Lung microvascular endothelial cell (primary cell): Measurements from ENCODE around the gene AASDH. TPM values are rescaled to one million over a fixed set of nuclear protein-coding genes. Genes with fewer than 3 reads are reported as not detected.

Source experiments
- DNase-seq, 2 donors: peaks; one replicate each; pipeline versions ENCODE4 v3.0.0 to v3.0.0-alpha.2; 2010; ENCODE audit warnings: low read depth in 2 of 2
- total RNA-seq: library from RNA; depleted of rRNA; stranded (reverse); fragments of >200 nt; gene quantifications from 2 replicates; pipeline ENCODE4 v1.2.1, GENCODE V29; 2014

The AASDH gene
- total RNA-seq, 1 donor from 2014 or later = 8.9 TPM

DNA sequence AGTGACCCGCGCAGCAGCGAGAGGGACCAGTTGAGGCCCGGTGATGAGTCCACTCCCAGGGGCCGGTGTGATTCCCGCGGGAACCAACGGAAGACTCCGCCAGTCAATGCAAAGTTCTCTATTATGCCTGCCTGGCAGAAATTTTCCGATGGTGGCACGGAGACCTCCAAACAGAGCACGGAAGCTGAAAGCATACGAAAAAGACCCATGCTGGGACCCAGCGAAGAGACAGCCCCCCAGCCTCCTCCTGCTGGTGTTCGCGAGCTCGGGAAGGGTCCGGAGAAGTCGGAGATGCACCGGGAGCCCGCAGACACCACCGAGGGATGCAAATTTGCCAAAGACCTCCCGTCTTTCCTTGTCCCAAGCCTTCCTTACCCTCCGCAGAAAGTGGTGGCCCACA, 71.7 kb downstream of the AASDH start:
- no peak for DNase-seq

DNA sequence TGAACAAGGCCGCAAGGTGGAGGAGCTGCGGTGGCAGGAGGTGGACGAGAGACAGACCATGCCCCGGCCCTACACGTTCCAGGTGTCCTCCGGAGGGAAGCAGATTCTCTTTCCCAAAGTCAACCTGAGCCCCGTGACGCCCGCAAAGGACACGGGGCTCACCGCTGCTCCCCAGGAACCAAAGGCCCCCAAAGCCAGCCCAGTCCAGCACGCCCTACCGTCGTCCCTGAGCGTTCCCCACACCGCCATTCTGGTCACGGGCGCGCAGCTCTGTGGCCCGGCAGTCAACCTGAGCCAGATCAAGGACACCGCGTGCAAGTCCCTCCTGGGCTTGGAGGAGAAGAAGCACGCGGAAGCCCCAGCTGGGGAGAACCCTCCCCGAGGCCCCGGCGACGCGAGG, 72.2 kb downstream of the AASDH start:
- no peak for DNase-seq

DNA sequence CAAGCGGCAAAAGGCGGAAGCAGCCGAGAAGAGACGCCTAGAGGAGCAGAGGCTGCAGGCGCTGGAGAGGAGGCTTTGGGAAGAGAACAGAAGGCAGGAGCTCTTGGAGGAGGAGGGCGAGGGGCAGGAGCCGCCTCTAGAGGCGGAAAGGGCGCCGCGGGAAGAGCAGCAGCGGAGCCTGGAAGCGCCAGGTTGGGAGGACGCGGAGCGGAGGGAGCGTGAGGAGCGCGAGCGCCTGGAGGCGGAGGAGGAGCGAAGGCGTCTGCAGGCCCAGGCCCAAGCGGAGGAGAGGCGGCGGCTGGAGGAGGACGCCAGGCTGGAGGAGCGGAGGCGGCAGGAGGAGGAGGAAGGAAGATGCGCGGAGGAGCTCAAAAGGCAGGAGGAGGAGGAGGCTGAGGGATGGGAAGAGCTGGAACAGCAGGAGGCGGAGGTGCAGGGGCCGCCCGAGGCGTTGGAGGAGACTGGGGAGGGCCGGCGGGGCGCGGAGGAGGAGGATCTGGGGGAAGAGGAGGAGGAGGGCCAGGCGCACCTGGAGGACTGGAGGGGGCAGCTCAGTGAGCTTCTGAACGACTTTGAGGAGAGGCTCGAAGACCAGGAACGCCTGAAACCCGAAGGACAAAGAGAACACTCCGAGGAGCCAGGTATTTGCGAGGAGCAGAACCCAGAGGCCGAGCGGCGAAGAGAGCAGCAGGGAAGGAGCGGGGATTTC, 72.9 kb downstream of the AASDH start:
- no peak for DNase-seq

DNA sequence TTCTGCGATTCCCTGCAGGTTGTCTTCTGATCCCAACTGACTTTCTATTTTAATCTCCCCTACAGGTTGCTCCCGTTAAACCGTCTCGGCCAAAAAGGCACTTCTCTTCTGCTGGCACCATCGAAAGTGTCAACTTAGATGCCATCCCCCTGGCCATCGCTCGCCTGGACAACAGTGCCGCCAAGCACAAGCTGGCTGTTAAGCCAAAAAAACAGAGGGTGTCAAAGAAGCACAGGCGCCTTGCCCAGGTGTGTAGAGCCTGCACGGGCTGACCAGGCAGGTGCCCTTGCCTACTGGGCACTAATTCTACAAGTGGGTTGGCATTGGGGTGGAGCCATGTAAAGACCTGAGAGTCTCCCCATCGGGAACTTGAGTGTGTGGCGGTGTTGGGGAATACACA, 74.2 kb downstream of the AASDH start:
- no peak for DNase-seq

DNA sequence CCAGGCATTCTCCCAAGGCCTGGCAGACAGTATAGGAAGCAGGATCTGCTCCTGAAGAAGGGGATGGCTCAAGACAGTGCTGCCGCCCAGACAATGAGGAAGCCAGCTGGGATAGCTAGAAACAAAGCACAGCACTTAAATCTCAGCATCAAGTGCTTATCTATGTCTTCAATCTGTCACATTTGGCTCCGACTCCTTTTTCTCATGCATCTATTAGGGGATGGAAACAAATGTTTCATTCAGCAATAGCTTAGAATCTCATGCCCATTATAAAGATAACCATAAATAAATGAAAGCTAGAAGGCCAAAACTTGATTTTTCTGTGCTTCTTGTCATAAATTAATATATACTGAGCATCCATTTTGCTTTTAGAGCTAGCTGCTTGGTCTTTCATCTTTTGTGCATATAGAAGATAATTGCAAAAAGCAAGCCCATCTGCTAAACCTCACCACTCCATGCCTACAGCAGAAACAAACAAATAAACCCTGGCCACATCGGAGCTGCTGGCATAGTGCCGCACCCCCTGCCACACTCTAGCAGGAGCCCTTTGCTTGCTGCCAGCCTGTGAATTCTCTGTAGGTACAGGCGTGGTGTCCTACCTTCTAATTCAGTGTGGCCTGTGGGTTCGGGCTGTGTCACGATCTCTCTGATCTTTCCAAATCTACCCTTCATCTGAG, 75.9 kb downstream of the AASDH start:
- no peak for DNase-seq

DNA sequence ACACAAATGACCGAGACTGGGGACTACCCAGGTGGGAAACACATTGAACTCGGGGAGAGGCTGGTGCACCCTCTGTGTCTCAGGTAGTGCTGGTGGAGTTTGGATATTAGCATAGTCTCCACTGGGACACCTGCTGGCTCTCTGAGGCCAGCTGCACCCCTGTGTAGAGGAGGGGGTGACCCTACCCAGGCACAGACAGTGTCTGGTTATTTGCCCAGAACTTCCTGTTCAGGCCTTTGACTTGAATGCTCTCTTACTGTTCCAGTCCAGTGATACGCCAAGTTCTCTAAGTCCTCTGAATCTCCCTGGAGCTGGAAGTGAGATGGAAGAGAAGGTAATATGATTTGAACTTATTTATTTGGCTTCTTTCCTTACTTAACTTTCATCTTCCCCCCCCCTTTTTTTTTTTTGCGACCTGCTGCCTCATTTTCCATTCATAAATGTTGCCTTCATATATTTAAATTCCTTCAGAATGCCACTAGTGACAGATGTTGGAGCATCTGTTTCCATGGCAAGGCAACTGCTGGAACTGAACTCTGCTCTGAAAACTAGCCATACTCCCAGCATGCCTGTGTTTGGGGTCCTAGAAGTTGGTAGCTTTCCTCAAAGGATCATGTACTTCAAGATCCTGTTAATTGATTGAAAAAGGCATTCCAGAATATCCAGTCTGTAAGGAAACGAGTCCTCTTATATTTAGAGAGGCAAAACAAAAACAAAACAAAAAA, 76.7 kb downstream of the AASDH start:
- DNase-seq = no peak

DNA sequence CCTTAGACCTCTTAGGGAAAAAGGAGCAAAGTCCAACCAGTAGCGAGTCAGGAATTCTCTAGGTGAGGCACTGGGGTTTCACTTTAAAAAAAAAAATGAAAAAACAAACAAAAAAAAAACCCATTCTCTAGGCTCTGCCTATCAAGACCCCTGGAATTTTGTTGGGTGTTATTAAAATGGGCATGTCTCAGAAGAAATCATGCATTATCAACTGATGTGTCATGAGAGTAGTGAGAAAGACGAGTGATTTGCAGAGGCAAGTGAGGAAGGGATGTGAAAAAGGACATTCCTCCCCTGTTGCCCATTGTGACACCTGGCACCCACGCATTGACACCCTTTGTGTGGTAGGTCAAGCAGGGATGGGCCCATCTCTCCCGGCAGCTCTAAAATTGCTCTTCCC, 78.9 kb downstream of the AASDH start:
- DNase-seq = no peak

DNA sequence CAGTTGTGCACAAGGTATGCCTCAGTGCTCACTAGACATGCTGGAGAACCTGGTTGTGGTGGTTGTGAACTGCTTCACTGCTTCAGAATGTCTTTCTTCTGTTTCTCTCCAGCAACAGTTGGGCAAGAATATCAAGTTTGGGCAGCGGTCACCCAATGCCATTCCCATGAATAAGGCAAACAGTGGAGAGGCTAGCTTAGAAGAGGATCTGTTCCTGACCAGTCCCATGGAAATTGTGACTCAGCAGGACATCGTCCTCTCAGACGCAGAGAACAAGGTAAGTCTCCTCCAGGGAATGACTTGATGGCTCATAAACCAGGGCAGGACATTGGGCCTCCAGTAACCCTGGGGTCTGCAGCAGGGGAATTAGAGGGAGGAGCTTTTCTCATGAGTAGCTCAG, 79.9 kb downstream of the AASDH start:
- DNase-seq = no peak

DNA sequence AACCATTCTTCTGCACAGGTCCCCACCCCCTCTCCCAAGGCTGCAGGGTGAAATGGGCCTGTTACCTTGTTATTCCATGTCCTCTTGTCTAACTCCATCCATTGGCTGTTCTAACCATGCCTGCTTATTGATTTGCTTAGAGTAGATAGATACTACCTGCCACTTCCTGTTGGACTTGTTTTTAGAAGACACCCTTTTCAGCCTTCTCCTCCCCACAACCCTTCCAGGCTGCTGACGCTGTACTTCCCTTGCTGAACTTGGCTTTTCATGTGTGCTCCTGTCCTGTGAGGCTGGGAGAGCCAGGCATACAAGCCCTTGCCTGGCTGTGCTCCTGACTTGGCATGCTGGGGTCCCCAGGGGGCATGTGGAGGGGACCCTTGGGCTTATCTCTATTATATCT, 81.9 kb downstream of the AASDH start:
- DNase-seq = no peak

DNA sequence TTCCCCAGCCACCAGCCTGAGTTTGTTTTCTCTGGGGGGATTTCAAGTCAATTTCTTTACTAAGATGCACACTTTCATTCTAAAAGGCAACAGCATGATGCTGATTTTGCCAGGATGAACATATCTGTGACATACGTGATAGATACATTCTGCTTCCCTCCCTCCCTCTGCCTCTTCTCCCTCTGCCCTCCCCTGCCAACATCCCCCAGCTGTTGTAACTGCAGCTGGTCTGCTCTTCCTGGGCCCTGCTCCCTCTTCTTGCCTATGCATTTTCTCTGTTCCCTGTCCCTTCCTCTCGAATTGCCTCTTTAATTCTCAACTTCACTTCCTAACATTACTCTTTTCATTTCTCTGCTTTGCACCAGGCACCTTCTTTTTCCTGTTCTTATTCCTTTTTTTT, 83.4 kb downstream of the AASDH start:
- no peak for DNase-seq

DNA sequence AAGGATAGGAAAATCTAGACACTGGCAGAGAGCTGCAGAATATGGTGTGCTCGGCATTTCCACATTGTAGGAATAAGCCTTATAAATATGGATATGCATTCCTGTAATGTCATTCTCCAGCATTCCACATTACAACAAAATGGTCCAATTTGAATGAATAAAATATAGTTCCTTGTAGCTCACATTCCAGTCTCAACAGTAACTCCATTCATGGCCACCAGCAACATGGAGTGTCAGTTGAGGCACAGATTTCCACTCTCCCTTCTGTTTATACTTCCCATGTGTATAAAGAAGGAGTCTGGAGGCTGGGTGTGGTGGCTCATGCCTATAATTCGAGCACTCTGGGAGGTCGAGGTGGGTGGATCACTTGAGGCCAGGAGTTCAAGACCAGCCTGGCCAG, 84.5 kb downstream of the AASDH start:
- DNase-seq = no peak

DNA sequence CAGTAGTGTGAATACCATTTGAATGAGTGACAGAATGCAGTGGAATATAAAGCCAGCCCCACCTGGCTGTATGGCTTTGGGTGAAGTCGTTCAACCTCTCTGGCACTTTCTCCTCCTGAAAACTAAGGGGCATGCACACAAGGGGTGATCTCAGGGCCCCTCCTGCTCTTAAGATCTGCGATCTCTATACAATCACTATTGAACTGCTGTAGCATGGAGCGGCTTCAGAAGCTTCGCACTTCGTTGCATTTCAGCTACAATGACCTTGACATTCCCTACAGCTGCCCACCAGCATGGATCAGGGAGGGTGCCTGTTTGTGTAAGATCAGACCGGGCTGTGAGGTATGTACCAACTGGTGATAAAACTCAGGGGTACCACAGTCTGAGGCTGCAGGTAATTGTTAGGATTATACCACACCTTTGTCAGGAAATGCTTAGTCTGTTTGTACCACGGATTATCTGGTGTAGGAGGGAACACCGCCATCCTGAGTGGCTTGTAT, 85.2 kb downstream of the AASDH start:
- DNase-seq = no peak

DNA sequence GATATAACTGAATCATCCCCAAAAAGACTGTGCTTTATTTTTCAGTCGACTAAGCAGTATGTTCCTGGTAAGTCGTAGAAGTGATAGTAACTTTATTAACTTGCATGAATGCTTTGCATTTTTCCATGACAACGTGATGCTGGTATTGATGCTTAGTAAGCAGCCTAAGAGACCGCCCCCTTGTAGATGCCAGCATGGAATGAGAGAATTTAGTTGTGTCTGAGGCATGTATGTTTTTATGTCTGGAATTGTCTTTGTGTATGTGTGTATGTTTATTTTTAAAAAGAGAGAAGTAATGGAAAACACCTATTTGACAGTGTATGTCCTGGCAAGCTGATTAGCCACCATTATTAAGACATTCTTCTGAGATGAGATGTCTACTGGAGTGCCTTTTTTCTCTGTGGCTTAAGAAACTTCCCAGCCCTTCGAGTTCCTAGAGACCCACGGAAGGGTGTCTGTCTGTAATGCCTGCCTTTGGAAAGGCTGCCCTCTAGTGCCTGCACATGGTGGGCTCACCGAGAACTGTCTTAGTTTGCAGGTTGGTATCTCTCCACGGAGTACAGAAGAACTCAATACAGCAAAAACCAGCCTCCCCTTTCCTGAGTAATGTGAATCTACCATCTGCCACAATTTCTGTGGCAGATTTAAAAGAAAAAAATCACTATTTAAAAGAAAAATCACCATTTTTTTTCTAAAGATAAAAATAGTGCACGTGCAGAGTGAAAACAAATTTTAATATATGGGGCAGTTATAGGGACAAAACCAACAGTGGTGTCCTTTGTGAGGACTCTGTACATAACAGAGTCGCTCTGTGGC, 85.9 kb downstream of the AASDH start:
- peak; percentile 83 to 90 for DNase-seq

DNA sequence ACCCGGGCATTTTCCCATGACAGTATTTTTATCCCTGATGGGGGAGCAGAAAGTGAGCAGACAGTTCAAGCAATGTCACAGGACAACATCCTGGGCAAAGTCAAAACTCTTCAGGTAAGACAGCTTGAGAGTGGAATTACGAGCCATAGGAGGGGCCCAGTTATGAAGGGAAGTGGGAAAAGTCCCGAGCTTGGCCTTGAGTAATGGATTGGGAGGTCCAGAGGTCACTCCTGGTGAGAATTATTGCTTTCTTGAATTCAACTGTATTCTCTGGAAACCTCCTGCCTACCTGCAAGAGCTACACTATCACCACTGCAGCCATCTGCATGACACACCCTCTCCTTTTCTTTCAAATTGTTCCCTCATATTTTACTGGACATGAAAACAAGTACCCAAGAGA, 89.1 kb downstream of the AASDH start:
- no peak for DNase-seq

DNA sequence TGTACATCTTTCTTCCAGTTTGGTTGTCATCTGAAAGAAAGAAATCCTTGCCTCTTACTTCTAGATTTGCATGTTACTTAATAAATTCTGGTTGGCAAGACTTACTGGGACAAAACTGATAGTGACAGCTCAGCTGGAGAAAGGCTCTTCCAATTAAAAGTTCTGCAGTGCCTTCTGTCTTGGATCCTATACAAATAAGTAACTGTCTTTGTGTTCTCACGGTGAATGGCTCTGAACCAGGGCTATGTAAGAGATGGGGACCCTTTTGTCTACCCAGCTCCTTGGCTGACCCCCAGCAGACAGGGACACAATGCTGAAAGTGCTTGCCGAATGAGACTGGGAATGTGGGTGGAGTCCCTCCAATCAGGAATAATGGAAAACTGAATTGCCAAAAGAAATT, 89.5 kb downstream of the AASDH start:
- DNase-seq = no peak

DNA sequence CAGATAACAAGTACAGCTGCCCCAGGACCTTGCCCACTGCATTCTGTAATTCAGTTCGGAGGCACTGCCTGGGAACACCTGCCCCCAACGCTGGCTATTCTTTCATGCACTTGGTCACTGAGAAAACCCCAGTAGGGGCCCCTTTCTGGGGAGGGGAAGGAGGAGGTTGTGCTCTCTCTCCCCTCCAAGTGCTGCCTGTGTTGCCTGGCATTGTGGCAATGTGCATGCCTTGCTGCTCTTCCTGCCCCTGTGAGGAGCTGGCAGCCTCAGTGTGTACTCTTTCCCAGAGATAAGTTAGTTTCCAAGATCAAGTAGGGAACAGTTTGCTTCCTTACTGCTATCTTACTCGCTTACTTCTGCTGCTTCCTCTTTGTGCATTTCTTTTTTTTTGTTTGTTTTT, 90.8 kb downstream of the AASDH start:
- no peak for DNase-seq

DNA sequence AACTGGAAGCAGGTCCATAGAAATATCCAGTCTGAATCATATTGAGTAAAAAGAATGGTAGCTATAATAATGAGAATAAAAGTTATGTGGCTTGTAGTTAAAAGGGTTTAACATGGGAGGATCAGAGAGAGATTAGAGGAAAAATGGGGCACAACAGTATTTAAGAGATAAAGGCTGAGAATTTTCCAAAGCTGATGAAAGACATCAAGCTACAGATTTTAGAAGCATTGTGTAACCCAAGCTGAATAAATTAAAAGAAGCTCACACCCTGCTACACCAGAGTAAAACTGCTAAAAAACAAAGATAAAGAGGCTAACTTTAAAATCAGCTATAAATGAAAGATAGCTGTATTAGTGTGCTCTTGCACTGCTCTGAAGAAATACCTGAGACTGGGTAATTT, 94.2 kb downstream of the AASDH start:
- no peak for DNase-seq

DNA sequence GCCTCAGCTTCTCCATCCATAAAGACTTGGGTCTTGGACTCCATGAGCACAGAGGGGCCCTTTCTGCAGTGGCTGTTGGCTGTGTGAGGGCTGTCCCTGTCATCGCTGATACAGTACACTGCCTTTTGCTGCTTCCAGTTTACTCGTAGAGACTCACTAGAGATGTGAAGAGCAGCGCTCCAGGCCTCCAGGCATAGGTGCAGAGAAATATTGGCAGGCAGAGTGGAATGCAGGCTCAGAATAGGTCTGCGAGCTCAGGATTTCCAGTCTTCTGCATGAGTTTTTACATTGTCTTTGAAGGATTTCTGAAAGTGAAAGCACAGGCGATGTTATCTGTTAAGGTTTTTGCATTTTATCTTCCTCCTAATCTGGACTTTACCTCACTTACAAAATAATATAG, 97.4 kb downstream of the AASDH start:
- no peak for DNase-seq

DNA sequence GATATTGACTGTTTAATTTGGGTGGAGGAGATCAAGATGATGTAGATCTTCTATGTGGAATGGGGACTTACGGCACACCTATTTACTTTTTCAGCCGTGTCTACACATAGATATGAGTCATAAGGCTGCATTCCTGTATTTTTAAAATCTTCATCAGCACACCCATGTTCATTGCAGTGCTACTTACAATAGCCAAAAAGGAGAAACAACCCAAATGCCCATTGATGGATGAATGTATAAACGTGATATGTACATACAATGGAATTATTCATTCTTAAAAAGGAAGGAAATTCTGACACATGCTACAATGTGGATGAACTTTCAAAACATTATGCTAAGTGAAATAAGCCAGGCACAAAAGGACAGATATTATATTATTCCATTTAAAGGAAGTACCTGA, 98.6 kb downstream of the AASDH start:
- peak; percentile 2 to 55 for DNase-seq
